ENCODE measurements around the gene CCL8.

DNA sequence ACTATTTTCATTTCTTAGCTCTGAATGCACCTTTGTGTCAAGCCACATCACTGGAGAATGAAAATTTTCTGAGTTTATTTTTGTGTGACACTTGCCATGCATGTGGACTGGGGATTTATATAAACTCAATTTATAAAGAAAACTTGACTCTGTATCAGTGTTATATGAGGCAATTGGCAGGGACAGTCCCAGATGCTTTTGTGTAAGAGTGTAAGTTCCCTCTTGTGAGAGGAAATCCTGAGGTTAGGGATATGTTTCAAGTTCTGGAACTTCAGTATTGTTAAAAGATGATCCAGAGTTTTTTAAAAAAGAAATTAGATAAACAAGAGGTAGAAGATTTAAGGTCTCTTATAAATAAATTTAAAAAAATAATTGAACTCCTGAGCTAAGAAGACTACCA lies 10.9 kb upstream of the CCL8 start:
- TF ChIP-seq, protein P1, sequence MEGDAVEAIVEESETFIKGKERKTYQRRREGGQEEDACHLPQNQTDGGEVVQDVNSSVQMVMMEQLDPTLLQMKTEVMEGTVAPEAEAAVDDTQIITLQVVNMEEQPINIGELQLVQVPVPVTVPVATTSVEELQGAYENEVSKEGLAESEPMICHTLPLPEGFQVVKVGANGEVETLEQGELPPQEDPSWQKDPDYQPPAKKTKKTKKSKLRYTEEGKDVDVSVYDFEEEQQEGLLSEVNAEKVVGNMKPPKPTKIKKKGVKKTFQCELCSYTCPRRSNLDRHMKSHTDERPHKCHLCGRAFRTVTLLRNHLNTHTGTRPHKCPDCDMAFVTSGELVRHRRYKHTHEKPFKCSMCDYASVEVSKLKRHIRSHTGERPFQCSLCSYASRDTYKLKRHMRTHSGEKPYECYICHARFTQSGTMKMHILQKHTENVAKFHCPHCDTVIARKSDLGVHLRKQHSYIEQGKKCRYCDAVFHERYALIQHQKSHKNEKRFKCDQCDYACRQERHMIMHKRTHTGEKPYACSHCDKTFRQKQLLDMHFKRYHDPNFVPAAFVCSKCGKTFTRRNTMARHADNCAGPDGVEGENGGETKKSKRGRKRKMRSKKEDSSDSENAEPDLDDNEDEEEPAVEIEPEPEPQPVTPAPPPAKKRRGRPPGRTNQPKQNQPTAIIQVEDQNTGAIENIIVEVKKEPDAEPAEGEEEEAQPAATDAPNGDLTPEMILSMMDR (IDR thresholded peaks at IDR 0.05; ENCODE audit: poor library complexity), result no peak
- TF ChIP-seq EZH2 (IDR thresholded peaks at IDR 0.05; ENCODE audit: borderline replicate concordance), result no peak

Data from hepatocyte (in vitro differentiated cells).